Stimulated activated CD4-positive, alpha-beta T cell treated with anti-CD3 and anti-CD28 coated beads, Interleukin-1b, Interleukin-23, amount 100 ng/mL, for 4 hours (primary cell): ENCODE data around the gene ATP2C2.
"Not testable (repeated sequence)": the region's sequence is repeated elsewhere in the genome, so short reads cannot be mapped to it uniquely, and the experiment has no call there.

Source experiments
- DNase-seq, 2 donors: peaks; one replicate each; pipeline ENCODE4 v3.0.0-alpha.2; 2020; ENCODE audit warnings: low read depth in 2 of 2

Gene ATP2C2

GRCh38 chr16:84396537-84397008 is 28.2 kb downstream of the ATP2C2 start:
- no peak for DNase-seq

- no peak for DNase-seq
Measured at GRCh38 chr16:84397090-84397489, 28.8 kb downstream of the ATP2C2 start.

- DNase-seq: no peak
Measured at GRCh38 chr16:84398701-84399100, 30.4 kb downstream of the ATP2C2 start.

GRCh38 chr16:84399912-84400311 is 31.6 kb downstream of the ATP2C2 start:
- DNase-seq: not testable (repeated sequence)

- not testable (repeated sequence) for DNase-seq
Measured at GRCh38 chr16:84403435-84403834, 35.1 kb downstream of the ATP2C2 start.

- no peak for DNase-seq
Measured at GRCh38 chr16:84404324-84404723, 36.0 kb downstream of the ATP2C2 start.

- DNase-seq: no peak
Measured at GRCh38 chr16:84404936-84405639, 36.8 kb downstream of the ATP2C2 start.

GRCh38 chr16:84406006-84406963 is 37.9 kb downstream of the ATP2C2 start:
- DNase-seq: no peak

GRCh38 chr16:84407588-84408313 is 39.4 kb downstream of the ATP2C2 start:
- no peak for DNase-seq

GRCh38 chr16:84408314-84408690 is 40.0 kb downstream of the ATP2C2 start:
- no peak for DNase-seq

- no peak for DNase-seq
Measured at GRCh38 chr16:84408856-84409255, 40.5 kb downstream of the ATP2C2 start.

GRCh38 chr16:84410361-84411138 is 42.2 kb downstream of the ATP2C2 start:
- DNase-seq: no peak

GRCh38 chr16:84411768-84412167 is 43.4 kb downstream of the ATP2C2 start:
- DNase-seq: no peak

GRCh38 chr16:84412262-84412661 is 43.9 kb downstream of the ATP2C2 start:
- no peak for DNase-seq

- DNase-seq: no peak
Measured at GRCh38 chr16:84413244-84414004, 45.1 kb downstream of the ATP2C2 start.

- DNase-seq: no peak
Measured at GRCh38 chr16:84414789-84415326, 46.5 kb downstream of the ATP2C2 start.

GRCh38 chr16:84416407-84417321 is 48.3 kb downstream of the ATP2C2 start:
- no peak for DNase-seq

GRCh38 chr16:84418056-84418849 is 49.9 kb downstream of the ATP2C2 start:
- no peak for DNase-seq
